ENCODE results near the gene CRIP2. TPM values are rescaled to one million over a fixed set of nuclear protein-coding genes. Genes with fewer than 3 reads are reported as not detected.

CRIP2 gene
- total and polyA plus RNA-seq, 4 donors: 4.3 to 40.0 (median 20.7) TPM

- H3K4me3 ChIP-seq (ENCODE audit: low read depth in 1 of 3, low read length in 3 of 3): no peak overlapping the region
- H3K27me3 ChIP-seq (ENCODE audit: control insufficient read depth in 4 of 4, insufficient read depth in 4 of 4, low read length in 3 of 4): no peaks in the 10 kb centered on the region
- no peak overlapping the region for H3K9ac ChIP-seq (ENCODE audit: low read depth in 1 of 2, low read length in 2 of 2)
- peaks cover 2 to 29% (median 7%) of the 10 kb centered on the region in 4 donors for H3K36me3 ChIP-seq (ENCODE audit: control insufficient read depth in 4 of 4, insufficient read depth in 3 of 4, low read depth in 1 of 4, low read length in 3 of 4)
- no peaks in the 10 kb centered on the region for H3K4me1 ChIP-seq (ENCODE audit: control insufficient read depth in 4 of 4, insufficient read depth in 4 of 4, low read length in 3 of 4)
- TF ChIP-seq HNF4G (IDR thresholded peaks at IDR 0.05) (no peak), REST (IDR thresholded peaks at IDR 0.05) (no peak)
- no peaks in the 10 kb centered on the region for H3K9me3 ChIP-seq (ENCODE audit: control insufficient read depth in 4 of 4, low read length in 3 of 4)
- DNase-seq (ENCODE audit: low spot score): no peak
- 94% methylated on average over 29 of the region's 29 CpGs for WGBS
- no peak overlapping the region for H3K27ac ChIP-seq (ENCODE audit: low read depth in 1 of 2, low read length in 2 of 2)
Observed at GRCh38 chr14:105450864-105451720, 23.5 kb upstream of the CRIP2 start.

- Histone ChIP-seq H3K27me3 (ENCODE audit: control insufficient read depth in 4 of 4, insufficient read depth in 4 of 4, low read length in 3 of 4) (no peaks in the 10 kb centered on the region), H3K36me3 (ENCODE audit: control insufficient read depth in 4 of 4, insufficient read depth in 3 of 4, low read depth in 1 of 4, low read length in 3 of 4) (peaks cover 2 to 39% (median 10%) of the 10 kb centered on the region in 4 donors), H3K27ac (ENCODE audit: low read depth in 1 of 2, low read length in 2 of 2) (no peak overlapping the region), H3K4me1 (ENCODE audit: control insufficient read depth in 4 of 4, insufficient read depth in 4 of 4, low read length in 3 of 4) (no peaks in the 10 kb centered on the region), H3K9ac (ENCODE audit: low read depth in 1 of 2, low read length in 2 of 2) (no peak overlapping the region), H3K9me3 (ENCODE audit: control insufficient read depth in 4 of 4, low read length in 3 of 4) (no peaks in the 10 kb centered on the region), H3K4me3 (ENCODE audit: low read depth in 1 of 3, low read length in 3 of 3) (no peak overlapping the region)
- WGBS: 92% methylated on average over 14 of the region's 14 CpGs
- no peak for DNase-seq (ENCODE audit: low spot score)
- TF ChIP-seq SP1 (IDR thresholded peaks at IDR 0.05): no peak
- no peak for TF ChIP-seq YY1 (IDR thresholded peaks at IDR 0.05)
- no peak for TF ChIP-seq NR2F2 (IDR thresholded peaks at IDR 0.05)
- TF ChIP-seq JUND (IDR thresholded peaks at IDR 0.05): no peak
- no peak for TF ChIP-seq MAX (IDR thresholded peaks at IDR 0.05)
- TF ChIP-seq ZBTB33 (IDR thresholded peaks at IDR 0.05): no peak
- no peak for TF ChIP-seq CTCF (IDR thresholded peaks at IDR 0.05; ENCODE audit: low read depth, low read length, missing input control)
- no peak for TF ChIP-seq GABPA (IDR thresholded peaks at IDR 0.05 in 1 of 2, conservative IDR thresholded peaks at IDR 0.05 in 1 of 2)
- TF ChIP-seq EGR1 (IDR thresholded peaks at IDR 0.05; ENCODE audit: low read depth in 2 of 2): no peak
- TF ChIP-seq RAD21 (IDR thresholded peaks at IDR 0.05): no peak
- no peak for TF ChIP-seq REST (IDR thresholded peaks at IDR 0.05)
- TF ChIP-seq TAF1 (conservative IDR thresholded peaks at IDR 0.05): no peak
- TF ChIP-seq HNF4A (conservative IDR thresholded peaks at IDR 0.05): no peak
- TF ChIP-seq ATF3 (IDR thresholded peaks at IDR 0.05): no peak
- no peak for TF ChIP-seq FOXA2 (IDR thresholded peaks at IDR 0.05)
- no peak for TF ChIP-seq FOXA1 (IDR thresholded peaks at IDR 0.05)
- no peak for TF ChIP-seq RXRA (IDR thresholded peaks at IDR 0.05)
- TF ChIP-seq HNF4G (IDR thresholded peaks at IDR 0.05): no peak
Observed at GRCh38 chr14:105452963-105453362, 21.7 kb upstream of the CRIP2 start.

All from liver (tissue), 9 donors.